NCI-H82 treated with DMSO at 0.1 percent for 48 hours (cell line): ENCODE measurements around the gene PHACTR3.

Experiments
- DNase-seq: peaks from one replicate; lab custom pipeline; 2025; ENCODE audit not compliant: unreplicated experiment; lab: John Stamatoyannopoulos, UW

PHACTR3 gene

GRCh38 chr20:59810449-59811187 lies 206.3 kb downstream of the PHACTR3 start:
- DNase-seq = no peak

- no peak for DNase-seq
These were observed 207.4 kb downstream of the PHACTR3 start for GRCh38 chr20:59811681-59812171.

GRCh38 chr20:59812286-59813125 lies 208.2 kb downstream of the PHACTR3 start:
- no peak for DNase-seq

- no peak for DNase-seq
These were observed 209.0 kb downstream of the PHACTR3 start for GRCh38 chr20:59813126-59813947.

- no peak for DNase-seq
These were observed 209.9 kb downstream of the PHACTR3 start for GRCh38 chr20:59813948-59814839.

- no peak for DNase-seq
These were observed 210.6 kb downstream of the PHACTR3 start for GRCh38 chr20:59814840-59815340.

GRCh38 chr20:59816146-59816738 lies 211.9 kb downstream of the PHACTR3 start:
- no peak for DNase-seq

- DNase-seq = no peak
These were observed 213.1 kb downstream of the PHACTR3 start for GRCh38 chr20:59817406-59817805.

GRCh38 chr20:59817846-59818615 lies 213.7 kb downstream of the PHACTR3 start:
- no peak for DNase-seq

GRCh38 chr20:59818911-59819310 lies 214.6 kb downstream of the PHACTR3 start:
- DNase-seq = no peak

GRCh38 chr20:59819496-59820203 lies 215.3 kb downstream of the PHACTR3 start:
- DNase-seq = no peak

- no peak for DNase-seq
These were observed 216.1 kb downstream of the PHACTR3 start for GRCh38 chr20:59820204-59821041.

GRCh38 chr20:59821201-59821600 lies 216.9 kb downstream of the PHACTR3 start:
- no peak for DNase-seq

GRCh38 chr20:59821788-59822187 lies 217.4 kb downstream of the PHACTR3 start:
- no peak for DNase-seq

- no peak for DNase-seq
These were observed 218.1 kb downstream of the PHACTR3 start for GRCh38 chr20:59822291-59823029.

- no peak for DNase-seq
These were observed 218.7 kb downstream of the PHACTR3 start for GRCh38 chr20:59823030-59823423.
